Measurements from ENCODE around the gene CASP10. TPM values are rescaled to one million over a fixed set of nuclear protein-coding genes. Genes with fewer than 3 reads are reported as not detected.

The CASP10 gene
- total and polyA plus RNA-seq, 2 of the 13 experiments (the other 11 are each of a cell fraction or from before 2014, with no cell fraction given), result 22.2 to 23.8 TPM

GRCh38 chr2:201158111-201158929, 24.6 kb upstream of the CASP10 start (continued):
- TF ChIP-seq GMEB1 (CRISPR knock-in tag; IDR thresholded peaks at IDR 0.05; ENCODE audit: borderline replicate concordance) (peak; percentile 25; the same call in 1 of the 2 replicates), ZNF792 (CRISPR knock-in tag; IDR thresholded peaks at IDR 0.05) (0 out of 2 replicates have a peak, but pooled peaks have one; percentile 42), GATA4 (IDR thresholded peaks at IDR 0.05; ENCODE audit: borderline replicate concordance, low read depth) (no peak), SMC3 (IDR thresholded peaks at IDR 0.05; ENCODE audit: low read length) (peak; percentile 98), DRAP1 (CRISPR knock-in tag; IDR thresholded peaks at IDR 0.05) (0 out of 2 replicates have a peak, but pooled peaks have one; percentile 51), HIVEP1 (CRISPR knock-in tag; IDR thresholded peaks at IDR 0.05) (peak; percentile 85), ZNF383 (CRISPR knock-in tag; IDR thresholded peaks at IDR 0.05; ENCODE audit: borderline replicate concordance) (peak; percentile 46; the same call in 1 of the 2 replicates), TBX2 (CRISPR knock-in tag; IDR thresholded peaks at IDR 0.05; ENCODE audit: borderline replicate concordance) (peak; percentile 46; the same call in 1 of the 2 replicates), ZNF597 (CRISPR knock-in tag; IDR thresholded peaks at IDR 0.05) (no peak), KMT2A (CRISPR knock-in tag; IDR thresholded peaks at IDR 0.05) (peak; percentile 74; the same call in 1 of the 2 replicates), GATAD2A (CRISPR knock-in tag; IDR thresholded peaks at IDR 0.05) (peak; percentile 63), MED8 (CRISPR knock-in tag; IDR thresholded peaks at IDR 0.05; ENCODE audit: insufficient replicate concordance) (peak; percentile 20), ZBTB8A (CRISPR knock-in tag; IDR thresholded peaks at IDR 0.05; ENCODE audit: borderline replicate concordance, low read depth) (no peak), AHR (CRISPR knock-in tag; IDR thresholded peaks at IDR 0.05) (peak; percentile 20; the same call in 1 of the 2 replicates), KLF11 (CRISPR knock-in tag; IDR thresholded peaks at IDR 0.05) (peak; percentile 47; the same call in 1 of the 2 replicates), NCOA2 (CRISPR knock-in tag; IDR thresholded peaks at IDR 0.05) (peak; percentile 45; the same call in 1 of the 2 replicates), ZNF781 (CRISPR knock-in tag; IDR thresholded peaks at IDR 0.05; ENCODE audit: borderline replicate concordance, not compliant biosample characterization) (peak; percentile 37), KAT8 (CRISPR knock-in tag; IDR thresholded peaks at IDR 0.05) (peak; percentile 72), ZNF414 (CRISPR knock-in tag; IDR thresholded peaks at IDR 0.05) (0 out of 2 replicates have a peak, but pooled peaks have one; percentile 41)

Measured in HepG2 (cell line).